HG03066 (cell line): Measurements from ENCODE around the gene FFAR1.
"Not testable (repeated sequence)": the region's sequence is repeated elsewhere in the genome, so short reads cannot be mapped to it uniquely, and the experiment has no call there.

Source experiments
- ATAC-seq: cut with Tn5 transposase; IDR thresholded peaks from one replicate; pipeline ENCODE4 v1.9.1; 2021; ENCODE audit warnings: low read depth; ENCODE audit not compliant: unreplicated experiment

FFAR1 gene

DNA sequence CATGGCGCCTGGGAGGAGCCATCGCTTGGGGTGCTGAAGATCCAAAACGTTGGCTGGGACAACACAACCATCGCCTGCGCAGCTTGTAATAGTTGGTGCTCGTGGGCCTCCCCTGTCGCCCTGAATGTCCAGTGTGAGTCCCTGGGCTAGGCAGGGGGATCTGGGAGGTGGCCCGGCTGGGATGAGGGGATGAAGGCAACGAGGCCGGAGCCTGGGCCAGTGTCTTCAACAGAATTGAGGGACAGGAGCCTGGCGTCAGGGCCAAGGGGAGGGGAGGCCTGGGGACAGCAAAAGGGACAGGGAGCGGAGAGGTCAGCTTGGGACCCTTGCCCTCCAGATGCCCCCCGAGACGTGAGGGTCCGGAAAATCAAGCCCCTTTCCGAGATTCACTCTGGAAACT lies 6.7 kb upstream of the FFAR1 start:
- no peak for ATAC-seq

DNA sequence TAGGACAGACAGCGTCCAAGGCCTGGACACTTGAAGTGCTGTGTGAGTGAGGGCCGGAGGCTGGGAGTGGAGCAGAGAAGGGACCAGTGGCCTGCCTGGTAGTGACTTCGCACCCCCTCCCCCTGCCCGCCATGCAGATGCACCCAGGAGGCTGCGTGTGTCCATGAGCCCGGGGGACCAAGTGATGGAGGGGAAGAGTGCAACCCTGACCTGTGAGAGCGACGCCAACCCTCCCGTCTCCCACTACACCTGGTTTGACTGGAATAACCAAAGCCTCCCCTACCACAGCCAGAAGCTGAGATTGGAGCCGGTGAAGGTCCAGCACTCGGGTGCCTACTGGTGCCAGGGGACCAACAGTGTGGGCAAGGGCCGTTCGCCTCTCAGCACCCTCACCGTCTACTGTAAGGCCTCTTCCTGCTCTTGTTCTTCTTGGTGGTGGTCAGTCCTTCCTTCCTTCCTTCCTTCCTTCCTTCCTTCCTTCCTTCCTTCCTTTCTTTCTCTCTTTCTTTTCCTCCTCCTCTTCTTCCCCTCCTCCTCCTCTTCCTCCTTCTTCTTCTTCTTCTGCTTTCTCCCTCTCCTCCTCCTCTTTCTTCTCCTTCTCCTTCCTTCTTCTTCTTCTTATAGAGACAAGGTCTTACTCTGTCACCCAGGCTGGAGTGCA lies 6.0 kb upstream of the FFAR1 start:
- no peak for ATAC-seq

DNA sequence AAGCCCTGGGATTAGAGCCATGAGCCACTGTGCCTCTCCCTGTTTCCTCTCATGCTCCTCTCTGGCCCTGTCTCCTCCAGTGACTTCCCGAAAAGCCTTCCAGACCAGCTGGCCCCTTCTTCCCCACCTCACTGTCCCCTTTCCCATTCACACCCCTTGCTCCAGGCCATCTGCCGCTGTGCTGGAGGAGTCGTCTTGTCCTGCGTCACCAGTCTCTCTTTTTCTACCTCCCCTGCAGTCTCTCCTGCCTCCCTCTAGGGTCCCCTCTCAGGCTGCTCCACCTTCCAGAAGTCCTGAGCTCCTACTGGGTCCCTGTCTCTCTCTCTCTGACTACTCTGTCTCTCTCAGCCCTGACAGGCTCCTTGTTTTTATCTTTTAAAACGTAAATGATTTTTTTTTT lies 5.3 kb upstream of the FFAR1 start:
- ATAC-seq, result no peak

DNA sequence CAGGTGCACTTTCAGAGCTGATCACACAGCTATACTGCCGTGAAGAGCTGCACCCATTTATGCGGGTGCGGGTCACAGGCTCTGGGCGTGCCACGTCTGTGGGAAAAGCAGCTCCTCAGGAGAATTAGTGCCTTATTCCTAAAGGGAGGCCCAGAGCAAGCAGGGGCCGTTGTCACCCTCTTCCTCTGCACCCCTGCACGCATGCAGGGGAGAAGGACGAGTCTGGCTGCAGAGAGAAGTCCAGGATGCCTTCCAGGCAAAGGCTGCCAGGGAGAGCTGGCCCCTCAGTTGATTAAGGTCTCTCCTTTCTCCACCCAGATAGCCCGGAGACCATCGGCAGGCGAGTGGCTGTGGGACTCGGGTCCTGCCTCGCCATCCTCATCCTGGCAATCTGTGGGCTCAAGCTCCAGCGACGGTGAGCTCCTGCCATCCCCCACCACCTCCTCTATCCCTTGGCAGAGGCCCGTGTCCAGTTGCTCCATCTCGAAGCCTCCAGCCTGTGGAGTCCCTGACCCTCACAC lies 3.1 kb upstream of the FFAR1 start:
- no peak for ATAC-seq

GRCh38 chr19:35345671-35346111 lies 2.0 kb upstream of the FFAR1 start:
- no peak for ATAC-seq

DNA sequence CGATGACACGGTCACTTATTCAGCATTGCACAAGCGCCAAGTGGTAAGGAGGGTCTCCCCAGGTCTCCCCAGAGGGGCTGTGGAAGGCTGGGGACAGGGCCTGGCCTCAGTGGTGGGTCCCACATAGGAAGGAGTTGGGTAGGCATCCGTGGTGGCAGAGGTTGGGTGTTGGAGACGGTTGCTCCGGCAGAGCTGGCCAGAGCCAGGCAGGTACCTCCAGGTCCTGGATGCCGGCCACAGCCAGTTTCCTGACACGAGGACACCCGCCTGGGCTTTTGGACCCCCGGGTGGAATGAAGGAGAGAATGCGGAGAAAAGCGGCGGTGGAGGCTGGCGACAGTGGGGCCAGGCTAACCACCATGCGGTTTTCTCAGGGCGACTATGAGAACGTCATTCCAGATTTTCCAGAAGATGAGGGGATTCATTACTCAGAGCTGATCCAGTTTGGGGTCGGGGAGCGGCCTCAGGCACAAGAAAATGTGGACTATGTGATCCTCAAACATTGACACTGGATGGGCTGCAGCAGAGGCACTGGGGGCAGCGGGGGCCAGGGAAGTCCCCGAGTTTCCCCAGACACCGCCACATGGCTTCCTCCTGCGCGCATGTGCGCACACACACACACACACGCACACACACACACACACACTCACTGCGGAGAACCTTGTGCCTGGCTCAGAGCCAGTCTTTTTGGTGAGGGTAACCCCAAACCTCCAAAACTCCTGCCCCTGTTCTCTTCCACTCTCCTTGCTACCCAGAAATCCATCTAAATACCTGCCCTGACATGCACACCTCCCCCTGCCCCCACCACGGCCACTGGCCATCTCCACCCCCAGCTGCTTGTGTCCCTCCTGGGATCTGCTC lies 1.3 kb upstream of the FFAR1 start:
- ATAC-seq, result no peak

DNA sequence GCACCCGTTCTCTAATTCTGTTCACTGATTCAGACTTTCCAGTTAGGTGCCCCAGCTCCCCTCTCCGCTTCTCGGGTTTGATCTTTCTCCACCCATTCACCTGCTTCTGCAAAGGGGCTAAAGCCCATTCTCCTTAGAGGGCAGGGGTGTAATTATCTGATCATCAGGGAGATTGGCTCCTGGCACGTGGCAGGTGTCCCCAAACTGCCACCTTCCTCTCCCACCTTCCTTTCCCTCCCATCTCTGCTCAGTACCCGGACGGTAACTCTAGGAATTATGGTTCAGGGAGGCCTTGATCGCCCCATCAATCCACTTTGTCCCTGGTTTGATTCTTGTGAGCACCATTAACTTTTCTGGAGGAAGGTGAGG lies 212 bp downstream of the FFAR1 start:
- ATAC-seq, result no peak

GRCh38 chr19:35348911-35349611 lies 1.4 kb downstream of the FFAR1 start:
- ATAC-seq, result no peak

DNA sequence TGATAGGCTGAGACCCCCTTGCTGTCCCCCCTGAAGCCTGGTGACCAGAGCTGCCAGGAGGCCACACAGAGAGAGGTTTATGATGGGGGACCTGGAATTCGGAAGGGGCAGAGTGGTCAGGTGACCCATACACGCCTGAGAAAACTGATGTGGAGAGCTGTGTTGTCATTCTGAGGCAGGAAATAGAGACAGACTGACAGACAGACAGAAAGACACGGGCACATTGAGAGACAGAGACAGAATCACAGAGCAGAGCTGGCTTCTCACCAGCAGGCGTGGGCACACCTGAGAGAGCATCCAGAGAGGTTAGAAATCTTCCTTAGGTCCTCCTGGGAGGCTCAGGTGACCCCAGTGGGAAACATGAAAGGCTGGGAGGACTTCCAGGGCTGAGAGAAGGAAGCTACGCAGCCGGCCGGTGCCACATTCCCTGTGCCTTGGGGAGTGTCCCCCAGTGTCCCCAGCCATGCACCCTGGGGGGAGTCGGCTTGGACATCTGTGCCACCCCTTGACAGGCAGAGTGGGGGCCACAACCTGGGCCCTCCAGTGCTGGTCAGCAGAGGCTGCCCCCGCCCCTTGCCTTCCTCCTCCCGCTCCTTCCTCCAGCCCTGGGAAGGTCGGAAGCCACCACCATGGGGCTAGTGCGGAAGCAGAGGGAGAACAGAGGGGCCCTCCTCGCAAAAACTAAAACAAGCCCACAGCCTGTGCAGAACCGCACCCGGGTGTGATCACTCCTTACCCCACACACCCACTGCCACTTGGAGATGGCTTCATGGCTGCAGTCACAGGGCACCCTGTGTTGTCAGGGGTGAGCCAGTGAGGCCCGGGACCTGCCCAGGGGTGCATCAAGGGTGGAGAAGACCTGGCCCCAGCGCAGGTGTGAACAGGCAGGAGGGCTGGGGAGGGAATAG lies 2.2 kb downstream of the FFAR1 start:
- ATAC-seq, result no peak

DNA sequence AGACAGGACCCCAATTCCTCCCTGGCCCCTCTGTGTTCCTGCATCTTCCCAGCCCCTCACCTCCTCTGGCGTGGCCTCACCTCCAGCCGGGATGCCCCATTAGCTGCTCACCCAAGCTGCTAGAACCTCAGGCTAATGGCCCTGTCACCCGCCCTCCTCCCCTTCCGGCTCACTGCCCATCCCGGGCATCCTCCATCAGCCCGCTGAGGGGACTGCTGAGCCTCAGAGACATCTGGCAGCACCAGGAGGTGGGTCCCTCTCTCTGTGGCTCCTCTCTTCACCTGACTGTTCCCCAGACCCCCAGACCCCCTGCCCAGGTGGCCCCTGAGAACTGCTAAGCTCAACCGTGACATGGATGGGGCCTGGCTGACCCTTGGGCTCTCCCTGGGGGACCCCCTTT lies 2.9 kb downstream of the FFAR1 start:
- no peak for ATAC-seq

- no peak for ATAC-seq
Observed at GRCh38 chr19:35351411-35352176, 3.9 kb downstream of the FFAR1 start.

DNA sequence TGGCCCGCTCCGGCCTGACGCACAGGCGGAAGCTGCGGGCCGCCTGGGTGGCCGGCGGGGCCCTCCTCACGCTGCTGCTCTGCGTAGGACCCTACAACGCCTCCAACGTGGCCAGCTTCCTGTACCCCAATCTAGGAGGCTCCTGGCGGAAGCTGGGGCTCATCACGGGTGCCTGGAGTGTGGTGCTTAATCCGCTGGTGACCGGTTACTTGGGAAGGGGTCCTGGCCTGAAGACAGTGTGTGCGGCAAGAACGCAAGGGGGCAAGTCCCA lies 4.4 kb downstream of the FFAR1 start:
- ATAC-seq, result no peak

GRCh38 chr19:35352448-35353304 lies 5.0 kb downstream of the FFAR1 start:
- ATAC-seq, result no peak

GRCh38 chr19:35353635-35354034 lies 5.9 kb downstream of the FFAR1 start:
- no peak for ATAC-seq

GRCh38 chr19:35354898-35355297 lies 7.2 kb downstream of the FFAR1 start:
- no peak for ATAC-seq

GRCh38 chr19:35355791-35356460 lies 8.2 kb downstream of the FFAR1 start:
- ATAC-seq, result no peak

GRCh38 chr19:35357867-35358573 lies 10.3 kb downstream of the FFAR1 start, which contains the start of gene FFAR3:
TSS of gene FFAR3 (plus strand) at chr19:35358460. CDS start at chr19:35358891, 431 bp downstream.
- no peak for ATAC-seq

DNA sequence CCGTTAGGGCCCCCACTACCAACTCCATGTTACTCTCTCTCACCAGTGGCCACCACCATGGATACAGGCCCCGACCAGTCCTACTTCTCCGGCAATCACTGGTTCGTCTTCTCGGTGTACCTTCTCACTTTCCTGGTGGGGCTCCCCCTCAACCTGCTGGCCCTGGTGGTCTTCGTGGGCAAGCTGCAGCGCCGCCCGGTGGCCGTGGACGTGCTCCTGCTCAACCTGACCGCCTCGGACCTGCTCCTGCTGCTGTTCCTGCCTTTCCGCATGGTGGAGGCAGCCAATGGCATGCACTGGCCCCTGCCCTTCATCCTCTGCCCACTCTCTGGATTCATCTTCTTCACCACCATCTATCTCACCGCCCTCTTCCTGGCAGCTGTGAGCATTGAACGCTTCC lies 11.1 kb downstream of the FFAR1 start:
- not testable (repeated sequence) for ATAC-seq
